GM18526 (cell line): Measurements from ENCODE around the gene SH3GLB2.
A peak's percentile ranks its signal among the peaks of the same experiment; 100 is the strongest.

ENCODE experiments used
- POLR2A ChIP-seq: IDR thresholded peaks from 3 replicates; pipeline ENCODE4 v1.6.1; 2011; ENCODE audit not compliant: insufficient read length; ENCODE audit errors: extremely low read depth

Gene SH3GLB2

DNA sequence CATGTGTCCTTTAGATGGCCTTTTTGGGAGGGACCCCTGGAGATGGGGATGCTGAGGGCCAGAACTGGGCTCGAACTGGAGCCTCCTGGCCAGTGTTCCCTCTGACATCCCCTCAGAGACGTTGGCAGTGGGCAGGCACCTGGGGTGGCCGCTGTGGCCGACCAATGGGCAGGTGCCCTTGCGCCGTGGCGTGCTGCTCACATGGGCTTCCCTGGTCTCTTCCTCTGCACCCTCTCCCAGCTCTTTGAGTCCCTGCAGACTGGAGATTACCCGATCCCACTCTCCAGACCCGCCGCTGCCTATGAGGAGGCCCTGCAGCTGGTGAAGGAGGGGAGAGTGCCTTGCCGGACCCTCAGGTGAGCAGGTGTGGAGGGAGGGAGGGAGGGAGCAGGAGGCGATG is 32.9 kb upstream of the SH3GLB2 start:
- TF ChIP-seq POLR2A = no peak

DNA sequence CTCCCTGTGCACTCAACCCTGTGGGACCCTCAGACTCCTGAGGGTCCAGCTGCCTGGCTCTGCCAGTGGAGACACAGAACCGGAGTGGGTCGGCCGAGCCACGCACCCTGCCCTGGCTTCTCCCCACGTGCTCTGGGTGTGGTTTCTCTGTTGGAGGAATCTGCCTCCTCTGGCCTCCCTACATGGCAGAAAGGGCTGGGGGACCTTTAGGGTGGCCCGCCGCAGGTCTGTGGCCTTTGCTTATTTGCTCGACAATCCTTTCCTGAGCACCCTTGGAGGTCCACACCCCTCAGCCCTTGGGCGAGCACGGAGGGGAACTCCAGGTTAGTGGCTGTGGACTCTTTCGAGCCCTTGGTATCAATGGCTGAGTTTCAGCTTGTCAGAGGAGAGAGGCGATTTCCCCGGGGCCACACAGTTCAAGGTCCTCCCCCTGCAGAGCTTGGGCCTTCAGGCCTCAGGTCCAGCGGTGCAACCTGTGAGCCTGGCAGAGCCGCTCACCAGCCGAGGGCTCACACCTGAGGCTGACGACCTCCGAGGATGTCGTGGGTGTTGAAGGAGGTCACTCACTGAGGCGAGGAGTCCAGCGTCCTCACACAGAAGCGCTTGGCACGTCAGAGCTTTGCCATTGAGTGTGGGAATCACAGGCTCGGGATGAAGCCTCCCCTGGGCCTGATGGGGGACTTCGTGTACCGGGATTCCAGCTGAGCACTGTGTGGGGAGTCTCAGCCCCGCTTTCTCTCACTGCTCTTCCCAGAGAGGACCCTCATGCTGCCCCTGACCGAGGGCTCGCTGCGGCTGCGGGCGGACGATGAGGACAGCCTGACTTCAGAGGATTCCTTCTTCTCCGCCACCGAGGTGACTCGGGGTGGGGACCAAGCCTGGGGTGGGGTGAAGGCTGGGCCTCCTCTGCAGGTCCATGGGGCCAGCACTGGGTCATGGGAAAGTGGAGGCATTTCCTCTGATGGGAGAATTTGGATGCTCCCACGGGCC is 32.0 kb upstream of the SH3GLB2 start:
- TF ChIP-seq POLR2A = no peak

DNA sequence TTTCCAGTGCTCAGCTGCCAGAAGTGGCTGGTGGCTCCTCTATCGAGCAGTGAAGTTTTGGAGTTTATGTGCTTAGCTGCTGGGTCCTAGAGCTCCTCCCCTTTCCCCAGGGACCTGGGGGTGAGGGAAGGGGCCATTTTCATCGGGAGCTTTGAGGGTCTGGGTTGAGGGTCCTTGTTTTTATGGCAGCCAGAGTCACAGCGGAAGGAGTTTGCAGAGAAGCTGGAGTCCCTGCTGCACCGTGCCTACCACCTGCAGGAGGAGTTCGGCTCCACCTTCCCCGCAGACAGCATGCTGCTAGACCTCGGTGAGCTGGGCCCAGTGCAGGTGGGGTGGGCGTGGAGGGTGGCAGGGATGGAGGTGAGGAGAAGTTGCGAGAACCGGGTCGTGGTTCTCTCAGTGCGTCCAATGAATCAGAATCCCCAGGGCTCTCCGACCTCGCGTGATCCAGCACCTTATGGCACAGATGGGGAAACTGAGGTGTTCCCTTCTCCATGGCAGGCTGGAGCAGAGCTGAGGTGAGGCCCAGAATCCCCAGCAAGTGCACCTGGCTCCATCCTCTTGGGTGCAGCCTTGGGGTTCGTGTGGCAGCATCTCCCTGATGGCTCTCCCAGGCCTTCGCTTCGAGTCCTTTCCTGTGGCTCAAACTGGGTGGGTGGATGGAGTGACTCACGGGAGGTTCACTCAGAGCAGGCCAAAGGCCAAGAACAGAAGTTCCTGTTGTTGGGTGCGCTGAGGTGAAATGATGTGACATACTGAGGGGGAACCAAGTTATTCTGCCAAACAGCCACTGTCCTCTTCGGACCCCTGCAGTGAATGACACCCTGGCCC is 31.0 kb upstream of the SH3GLB2 start:
- TF ChIP-seq POLR2A = no peak

DNA sequence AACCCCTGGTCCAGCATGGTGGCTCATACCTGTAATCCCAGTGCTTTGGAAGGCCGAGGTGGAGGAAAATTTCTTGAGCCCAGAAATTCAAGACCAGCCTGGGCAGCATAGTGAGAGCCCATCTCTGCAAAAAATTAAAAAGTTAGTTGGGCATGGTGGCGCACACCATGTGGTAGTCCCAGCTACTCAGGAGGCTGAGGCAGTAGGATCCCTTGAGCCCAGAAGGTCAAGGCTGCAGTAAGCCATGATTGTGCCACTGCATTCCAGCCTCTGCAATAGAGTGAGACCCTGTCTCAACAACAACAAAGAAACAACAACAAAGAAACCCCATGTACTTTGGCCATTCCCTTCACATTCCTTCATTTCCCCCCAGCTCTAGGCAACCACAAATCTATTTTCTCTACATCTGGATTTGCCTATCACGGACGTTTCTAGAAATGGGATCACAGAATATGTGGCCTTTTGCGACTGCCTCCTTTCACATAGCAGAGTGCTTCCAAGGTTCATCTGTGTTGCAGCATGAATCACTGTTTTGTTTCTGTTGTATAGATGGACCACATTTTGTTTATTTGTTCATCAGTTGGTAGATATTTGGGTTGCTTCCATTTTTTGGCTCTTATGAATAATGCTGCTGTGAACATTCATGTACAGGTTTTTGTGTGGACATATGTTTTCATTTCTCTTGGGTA is 26.2 kb upstream of the SH3GLB2 start:
- no peak for TF ChIP-seq POLR2A

DNA sequence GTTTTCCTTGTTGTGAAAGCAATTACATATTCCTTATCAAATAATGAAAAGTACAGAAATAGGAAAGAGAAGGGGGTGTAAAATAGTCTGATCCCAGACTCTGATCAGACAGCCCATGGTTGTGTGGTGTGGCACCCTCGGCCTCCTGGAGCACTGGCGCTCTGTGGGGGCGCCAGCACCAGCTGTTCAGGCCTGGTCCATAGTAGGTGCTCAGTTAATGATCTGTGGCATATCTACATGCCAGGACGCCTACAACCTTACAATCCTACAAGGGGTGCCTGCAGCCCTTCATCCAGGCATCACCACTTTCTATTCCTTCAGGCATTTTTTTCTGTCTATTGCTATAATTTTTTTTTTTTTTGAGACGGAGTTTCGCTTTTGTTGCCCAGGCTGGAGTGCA is 24.9 kb upstream of the SH3GLB2 start:
- no peak for TF ChIP-seq POLR2A

DNA sequence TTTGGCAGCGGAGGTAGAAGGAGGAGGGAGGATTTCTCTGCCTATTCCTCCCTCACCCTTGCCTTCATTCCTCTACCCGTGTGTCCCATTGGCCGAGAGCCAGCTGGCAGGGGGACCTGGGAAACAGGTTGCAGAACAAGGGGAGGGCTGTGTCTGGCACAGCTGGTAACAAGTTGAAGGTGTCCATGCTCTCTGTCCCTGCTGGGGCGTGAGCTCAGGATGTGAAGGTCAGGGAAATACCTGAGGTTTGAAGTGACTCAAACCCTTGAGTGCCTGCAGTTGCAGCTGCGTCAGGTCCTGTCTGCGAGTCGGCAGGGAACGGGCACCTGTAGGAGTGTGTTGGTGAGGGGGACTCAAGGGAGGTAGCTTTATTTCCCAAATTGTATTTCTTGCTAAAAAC is 24.5 kb upstream of the SH3GLB2 start:
- TF ChIP-seq POLR2A = no peak

DNA sequence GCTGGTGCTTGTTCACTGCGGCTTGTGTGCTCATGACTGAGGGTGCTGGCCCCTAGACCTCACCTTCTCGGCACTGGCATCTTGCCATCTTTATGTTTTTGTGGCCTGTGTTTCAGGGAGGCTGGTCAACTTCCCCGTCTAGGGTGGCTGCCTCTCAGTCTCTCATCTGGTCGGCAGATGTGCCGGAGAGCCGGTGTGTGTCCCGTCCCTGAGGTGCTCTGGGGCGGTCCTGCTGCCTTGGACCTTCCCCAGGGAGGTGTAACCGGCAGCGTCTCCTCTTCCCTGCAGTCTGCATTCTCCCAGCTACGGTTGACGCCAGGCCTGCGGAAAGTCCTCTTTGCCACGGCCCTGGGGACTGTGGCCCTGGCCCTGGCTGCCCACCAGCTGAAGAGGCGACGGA is 13.9 kb upstream of the SH3GLB2 start:
- no peak for TF ChIP-seq POLR2A

DNA sequence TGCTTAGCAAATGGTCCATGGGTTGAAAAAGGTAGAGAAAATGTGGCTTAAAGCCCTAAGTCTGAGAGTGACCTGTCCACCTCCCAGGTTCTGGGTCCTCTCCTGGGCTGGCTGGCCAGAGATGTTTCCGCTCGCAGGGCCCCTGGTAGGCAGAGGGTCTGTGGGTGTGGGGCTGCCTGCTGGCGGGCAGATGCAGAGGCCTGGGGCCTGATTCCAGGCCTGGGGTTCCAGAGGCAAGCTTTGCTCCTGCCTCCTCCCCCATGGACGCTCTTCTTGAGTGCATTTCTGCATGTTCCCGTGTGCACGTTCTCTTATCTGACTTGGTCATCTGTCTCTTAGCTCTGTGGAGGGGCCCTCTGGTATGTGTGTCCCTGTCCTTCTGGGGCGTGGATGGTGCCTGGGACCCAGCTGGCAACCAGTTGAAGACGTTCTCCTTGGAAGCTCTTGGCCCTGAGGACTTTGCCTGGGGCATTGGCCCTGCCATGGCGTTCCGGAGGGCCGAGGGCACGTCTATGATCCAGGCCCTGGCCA is 12.0 kb upstream of the SH3GLB2 start:
- no peak for TF ChIP-seq POLR2A

DNA sequence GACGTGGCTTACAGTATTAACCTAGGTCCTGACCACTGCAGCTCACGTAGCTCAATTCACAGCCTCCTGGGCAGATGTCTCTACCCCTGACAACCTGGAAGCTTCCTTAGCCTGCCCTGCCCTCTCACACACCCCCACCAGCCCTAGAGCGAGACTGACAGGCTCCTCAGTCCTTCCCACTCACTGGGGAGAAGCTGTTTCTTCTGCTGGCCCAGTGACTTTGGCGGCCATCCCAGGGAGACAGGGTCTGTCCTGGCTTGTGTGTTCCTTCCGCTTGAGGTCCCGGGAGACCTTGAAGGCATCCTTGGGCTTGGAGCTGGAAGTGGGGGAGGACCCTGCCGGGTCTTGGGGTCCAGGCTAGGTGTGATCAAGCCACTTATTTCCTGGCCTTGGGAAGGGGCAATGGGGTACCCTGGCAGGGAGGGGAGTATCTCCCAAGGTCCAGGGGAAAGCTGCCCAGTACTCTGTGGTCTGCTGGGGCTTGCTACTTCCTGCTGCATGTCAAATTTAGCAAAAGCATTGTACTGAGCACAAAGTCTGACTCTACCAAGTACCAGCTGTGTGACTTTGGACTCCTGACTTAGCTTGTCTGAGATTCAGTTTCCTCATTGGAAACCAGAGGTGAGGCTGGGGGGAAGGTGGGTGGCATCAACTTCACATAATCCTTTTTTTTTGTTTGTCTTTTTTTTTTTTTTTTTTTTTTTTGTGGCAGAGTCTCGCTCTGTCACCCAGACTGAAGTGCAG is 10.2 kb upstream of the SH3GLB2 start:
- TF ChIP-seq POLR2A = no peak

DNA sequence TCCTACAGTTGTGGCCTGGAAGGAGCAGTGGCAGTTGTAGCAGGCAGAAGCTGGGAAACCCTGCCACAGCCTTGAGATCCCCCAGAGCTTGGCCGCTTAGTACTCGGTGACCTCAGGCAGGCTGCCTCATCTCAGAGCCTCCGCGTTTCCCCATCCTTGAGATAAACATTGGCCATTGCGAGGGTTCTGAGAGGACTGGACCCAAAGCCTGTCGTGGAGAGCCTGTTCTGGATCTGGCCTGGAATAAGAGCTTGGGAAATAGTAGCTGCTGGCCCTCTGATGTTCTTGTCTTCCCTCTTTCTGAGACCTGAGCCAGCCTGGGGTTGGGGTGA is 9.6 kb upstream of the SH3GLB2 start:
- TF ChIP-seq POLR2A = no peak

DNA sequence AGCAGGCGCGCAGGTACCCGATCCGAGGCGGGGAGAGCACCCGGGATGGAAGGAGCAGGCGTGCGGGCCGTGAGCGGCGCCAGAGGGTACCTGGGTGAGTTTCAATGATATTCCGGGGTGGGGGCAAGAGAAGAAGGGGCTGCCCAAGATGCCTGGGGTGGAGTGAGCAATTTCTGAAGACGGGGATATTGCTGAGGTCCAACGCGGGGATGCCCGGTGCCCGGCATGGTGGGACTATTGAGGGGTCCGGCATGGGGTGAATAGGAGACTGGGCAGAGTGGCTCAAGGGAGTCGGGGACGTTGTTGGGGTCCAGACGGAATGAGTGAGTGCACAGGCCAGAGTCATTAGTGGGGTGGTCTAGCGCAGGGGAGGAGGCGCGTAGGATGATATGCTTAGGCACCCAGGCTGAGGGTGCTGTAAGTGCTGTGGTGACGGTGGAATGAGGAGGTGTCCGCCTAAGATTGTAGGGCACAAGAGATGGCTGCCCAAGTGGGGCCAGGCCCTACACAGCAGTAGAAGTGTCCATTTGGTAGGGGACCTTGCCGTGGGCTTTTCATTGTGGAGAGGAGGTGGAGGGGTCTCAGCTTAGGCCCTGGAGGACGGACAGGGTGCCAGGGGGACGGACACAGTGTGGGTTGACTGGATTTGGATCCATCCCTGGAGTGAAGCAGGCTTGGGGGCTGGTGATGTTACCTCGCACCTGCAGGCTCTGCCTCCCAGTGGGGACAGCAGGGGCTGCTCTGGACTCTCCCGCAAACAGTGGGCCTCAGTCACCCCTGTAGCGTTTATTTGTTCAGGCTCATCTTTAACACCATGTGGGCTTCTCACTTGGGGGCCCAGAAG is 9.0 kb upstream of the SH3GLB2 start:
- TF ChIP-seq POLR2A = no peak

DNA sequence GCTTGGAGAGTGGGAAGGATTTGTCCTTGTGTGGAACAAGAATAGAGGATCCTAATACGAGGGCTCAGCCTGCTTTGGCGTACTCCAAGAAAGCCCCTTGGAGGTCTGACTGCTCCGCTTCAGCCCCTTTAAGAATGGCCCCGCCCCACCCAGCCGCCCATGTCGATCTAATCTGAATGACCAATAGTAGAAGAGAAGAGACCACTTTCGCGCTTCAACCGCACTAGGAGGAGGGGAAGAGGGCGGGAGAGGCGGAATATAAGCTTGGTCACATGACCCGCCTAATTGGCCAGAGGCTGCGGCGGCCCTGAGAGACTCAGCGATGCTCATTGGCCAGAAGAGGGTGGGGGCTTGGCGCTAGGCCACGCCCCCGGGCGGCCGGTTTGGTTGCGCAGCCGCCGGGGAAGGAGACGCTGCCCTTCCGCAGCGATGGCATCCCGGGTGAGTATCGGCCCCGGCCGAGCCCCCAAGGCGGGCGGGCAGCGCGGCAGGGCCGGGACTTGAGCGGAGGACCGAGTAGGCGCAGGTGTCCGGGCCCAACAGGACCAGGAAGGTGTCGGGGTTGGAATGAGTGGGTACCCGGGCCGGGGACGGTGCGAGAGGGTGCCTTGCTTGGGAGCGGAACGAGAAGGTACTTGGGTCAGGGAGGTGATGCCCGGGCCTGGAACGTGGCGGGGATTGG is 8.3 kb upstream of the SH3GLB2 start, which contains the start of gene MIGA2:
TSS of gene MIGA2 (plus strand) at position 386 of the 682 bp plus-strand sequence. CDS start 3,969 bp downstream, outside the sequence.
- TF ChIP-seq POLR2A = peak; percentile 91

DNA sequence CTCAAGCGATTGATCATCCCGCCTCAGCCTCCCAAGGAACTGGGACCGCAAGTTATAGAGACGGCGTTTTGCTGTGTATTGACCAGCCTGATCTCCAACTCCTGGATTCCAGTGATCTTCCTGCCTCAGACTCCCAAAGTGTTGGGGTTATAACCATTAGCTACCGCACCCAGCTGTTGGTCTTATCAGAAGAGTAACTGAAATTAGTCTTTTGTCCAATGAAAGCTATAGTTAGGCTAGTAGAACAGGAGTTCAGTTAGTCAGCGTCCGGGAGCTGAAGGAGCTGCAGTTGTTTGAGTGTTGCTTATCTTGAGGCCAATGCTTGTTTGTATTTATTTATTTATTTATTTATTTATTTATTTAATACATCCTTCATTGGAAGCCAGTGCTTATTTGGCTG is 5.1 kb upstream of the SH3GLB2 start:
- no peak for TF ChIP-seq POLR2A
